ENCODE data around the gene PLCD1.
"Not testable (repeated sequence)": the region's sequence is repeated elsewhere in the genome, so short reads cannot be mapped to it uniquely, and the experiment has no call there.

Gene PLCD1

GRCh38 chr3:37988376-37988775 is 41.1 kb downstream of the PLCD1 start:
- not testable (repeated sequence) for DNase-seq (ENCODE audit: low read depth in 1 of 2, low spot score in 1 of 2)

GRCh38 chr3:37987751-37988179 is 41.7 kb downstream of the PLCD1 start:
- no peak for DNase-seq (ENCODE audit: low read depth in 1 of 2, low spot score in 1 of 2)

GRCh38 chr3:37987315-37987697 is 42.1 kb downstream of the PLCD1 start:
- no peak for DNase-seq (ENCODE audit: low read depth in 1 of 2, low spot score in 1 of 2)

- DNase-seq (ENCODE audit: low read depth in 1 of 2, low spot score in 1 of 2) = no peak
These were observed 42.7 kb downstream of the PLCD1 start for GRCh38 chr3:37986479-37987314.

GRCh38 chr3:37985637-37986320 is 43.7 kb downstream of the PLCD1 start:
- DNase-seq (ENCODE audit: low read depth in 1 of 2, low spot score in 1 of 2) = no peak

- no peak for DNase-seq (ENCODE audit: low read depth in 1 of 2, low spot score in 1 of 2)
These were observed 44.8 kb downstream of the PLCD1 start for GRCh38 chr3:37984596-37984995.

- no peak for DNase-seq (ENCODE audit: low read depth in 1 of 2, low spot score in 1 of 2)
These were observed 45.4 kb downstream of the PLCD1 start for GRCh38 chr3:37984051-37984450.

GRCh38 chr3:37982331-37982730 is 47.1 kb downstream of the PLCD1 start:
- no peak for DNase-seq (ENCODE audit: low read depth in 1 of 2, low spot score in 1 of 2)

GRCh38 chr3:37981348-37981664 is 48.1 kb downstream of the PLCD1 start:
- DNase-seq (ENCODE audit: low read depth in 1 of 2, low spot score in 1 of 2) = no peak

- DNase-seq (ENCODE audit: low read depth in 1 of 2, low spot score in 1 of 2) = no peak
These were observed 48.7 kb downstream of the PLCD1 start for GRCh38 chr3:37980462-37981347.

GRCh38 chr3:37979541-37980461 is 49.6 kb downstream of the PLCD1 start:
- DNase-seq (ENCODE audit: low read depth in 1 of 2, low spot score in 1 of 2) = no peak

GRCh38 chr3:37974121-37975083 is 55.0 kb downstream of the PLCD1 start:
- peak; percentile 39 to 61 for DNase-seq (ENCODE audit: low read depth in 1 of 2, low spot score in 1 of 2)

GRCh38 chr3:37973246-37974054 is 56.0 kb downstream of the PLCD1 start:
- DNase-seq (ENCODE audit: low read depth in 1 of 2, low spot score in 1 of 2) = no peak

GRCh38 chr3:37972056-37972455 is 57.4 kb downstream of the PLCD1 start:
- not testable (repeated sequence) for DNase-seq (ENCODE audit: low read depth in 1 of 2, low spot score in 1 of 2)

- DNase-seq (ENCODE audit: low read depth in 1 of 2, low spot score in 1 of 2) = no peak
These were observed 58.0 kb downstream of the PLCD1 start for GRCh38 chr3:37971467-37971866.

GRCh38 chr3:37970802-37971201 is 58.6 kb downstream of the PLCD1 start:
- no peak for DNase-seq (ENCODE audit: low read depth in 1 of 2, low spot score in 1 of 2)

GRCh38 chr3:37969596-37970100 is 59.8 kb downstream of the PLCD1 start:
- no peak for DNase-seq (ENCODE audit: low read depth in 1 of 2, low spot score in 1 of 2)

- DNase-seq (ENCODE audit: low read depth in 1 of 2, low spot score in 1 of 2) = no peak
These were observed 60.4 kb downstream of the PLCD1 start for GRCh38 chr3:37968813-37969595.
